ENCODE data around the gene CEP192.
A peak's percentile ranks its signal among the peaks of the same experiment; 100 is the strongest.

Gene CEP192

GRCh38 chr18:12996661-12997292 is 5.6 kb downstream of the CEP192 start:
- TF ChIP-seq CTCF (IDR thresholded peaks at IDR 0.05), result no peak

GRCh38 chr18:12998332-12999060 is 7.3 kb downstream of the CEP192 start:
- TF ChIP-seq CTCF (IDR thresholded peaks at IDR 0.05), result no peak

GRCh38 chr18:13003466-13003896 is 12.3 kb downstream of the CEP192 start:
- peak; percentile 72 for TF ChIP-seq CTCF (IDR thresholded peaks at IDR 0.05)

GRCh38 chr18:13004396-13004795 is 13.2 kb downstream of the CEP192 start:
- no peak for TF ChIP-seq CTCF (IDR thresholded peaks at IDR 0.05)

- TF ChIP-seq CTCF (IDR thresholded peaks at IDR 0.05), result no peak
These were observed 14.1 kb downstream of the CEP192 start for GRCh38 chr18:13005289-13005688.

GRCh38 chr18:13006531-13007247 is 15.5 kb downstream of the CEP192 start:
- no peak for TF ChIP-seq CTCF (IDR thresholded peaks at IDR 0.05)

- no peak for TF ChIP-seq CTCF (IDR thresholded peaks at IDR 0.05)
These were observed 16.0 kb downstream of the CEP192 start for GRCh38 chr18:13007248-13007560.
